ENCODE results near the gene TMEM129.

The TMEM129 gene

GRCh38 chr4:1741208-1741607 is 20.1 kb upstream of the TMEM129 start:
- H3K27me3 ChIP-seq (ENCODE audit: insufficient read depth, low read length, poor library complexity): no peaks in the 10 kb centered on the region
- H3K4me1 ChIP-seq (ENCODE audit: insufficient read depth, low read length): no peaks in the 10 kb centered on the region
- no peak overlapping the region for H3K9ac ChIP-seq (ENCODE audit: low read depth, low read length)
- peaks cover 40% of the 10 kb centered on the region for H4K20me1 ChIP-seq (ENCODE audit: insufficient read depth, low read length)
- no peak overlapping the region for H3K4me2 ChIP-seq (ENCODE audit: insufficient read depth, low read length)
- H3K79me2 ChIP-seq (ENCODE audit: insufficient read depth, low read length): peaks cover 7% of the 10 kb centered on the region; the same call in 1 of the 2 replicates
- H3K9me3 ChIP-seq (ENCODE audit: insufficient read depth, low read length, severe bottlenecking): peaks cover 21% of the 10 kb centered on the region
- TF ChIP-seq EZH2 (IDR thresholded peaks at IDR 0.05; ENCODE audit: borderline replicate concordance, low read depth, low read length, severe bottlenecking) (no peak), CTCF (IDR thresholded peaks at IDR 0.05; ENCODE audit: borderline replicate concordance, extremely low read depth, low read length, poor library complexity, severe bottlenecking) (no peak)
- DNase-seq (no peak), ATAC-seq (ENCODE audit: insufficient read depth, low read depth) (no peak)
- no peak overlapping the region for H3K4me3 ChIP-seq (ENCODE audit: low read depth in 1 of 2, low read length in 2 of 2)
- peaks cover 88% of the 10 kb centered on the region for H3K36me3 ChIP-seq (ENCODE audit: insufficient read depth, low read length)
- no peak overlapping the region for H3K27ac ChIP-seq (ENCODE audit: low read length)
- H2AFZ ChIP-seq (ENCODE audit: low read depth, low read length): no peak overlapping the region

- Histone ChIP-seq H3K36me3 (ENCODE audit: insufficient read depth, low read length) (peaks cover 93% of the 10 kb centered on the region), H3K27me3 (ENCODE audit: insufficient read depth, low read length, poor library complexity) (no peaks in the 10 kb centered on the region), H3K27ac (ENCODE audit: low read length) (no peak overlapping the region), H3K4me3 (ENCODE audit: low read depth in 1 of 2, low read length in 2 of 2) (no peak overlapping the region), H3K9me3 (ENCODE audit: insufficient read depth, low read length, severe bottlenecking) (peaks cover 23% of the 10 kb centered on the region), H3K79me2 (ENCODE audit: insufficient read depth, low read length) (peaks cover 12% of the 10 kb centered on the region; the same call in 1 of the 2 replicates), H2AFZ (ENCODE audit: low read depth, low read length) (no peak overlapping the region), H3K4me1 (ENCODE audit: insufficient read depth, low read length) (no peaks in the 10 kb centered on the region), H3K9ac (ENCODE audit: low read depth, low read length) (no peak overlapping the region), H4K20me1 (ENCODE audit: insufficient read depth, low read length) (peaks cover 35% of the 10 kb centered on the region), H3K4me2 (ENCODE audit: insufficient read depth, low read length) (no peak overlapping the region)
- no peak for DNase-seq
- ATAC-seq (ENCODE audit: insufficient read depth, low read depth): no peak
- TF ChIP-seq CTCF (IDR thresholded peaks at IDR 0.05; ENCODE audit: borderline replicate concordance, extremely low read depth, low read length, poor library complexity, severe bottlenecking) (no peak), EZH2 (IDR thresholded peaks at IDR 0.05; ENCODE audit: borderline replicate concordance, low read depth, low read length, severe bottlenecking) (no peak)
These were observed 19.0 kb upstream of the TMEM129 start for GRCh38 chr4:1740021-1740545.

GRCh38 chr4:1739358-1739757 is 18.2 kb upstream of the TMEM129 start:
- Histone ChIP-seq H3K9me3 (ENCODE audit: insufficient read depth, low read length, severe bottlenecking) (peaks cover 25% of the 10 kb centered on the region), H2AFZ (ENCODE audit: low read depth, low read length) (no peak overlapping the region), H3K27ac (ENCODE audit: low read length) (no peak overlapping the region), H3K4me1 (ENCODE audit: insufficient read depth, low read length) (no peaks in the 10 kb centered on the region), H3K27me3 (ENCODE audit: insufficient read depth, low read length, poor library complexity) (no peaks in the 10 kb centered on the region), H3K4me2 (ENCODE audit: insufficient read depth, low read length) (no peak overlapping the region), H3K36me3 (ENCODE audit: insufficient read depth, low read length) (peaks cover 94% of the 10 kb centered on the region), H3K9ac (ENCODE audit: low read depth, low read length) (no peak overlapping the region), H4K20me1 (ENCODE audit: insufficient read depth, low read length) (peaks cover 35% of the 10 kb centered on the region), H3K79me2 (ENCODE audit: insufficient read depth, low read length) (peaks cover 20% of the 10 kb centered on the region; the same call in 1 of the 2 replicates), H3K4me3 (ENCODE audit: low read depth in 1 of 2, low read length in 2 of 2) (no peak overlapping the region)
- ATAC-seq (ENCODE audit: insufficient read depth, low read depth) (0 out of 3 replicates have a peak, but pooled peaks have one; percentile 12), DNase-seq (no peak)
- TF ChIP-seq CTCF (IDR thresholded peaks at IDR 0.05; ENCODE audit: borderline replicate concordance, extremely low read depth, low read length, poor library complexity, severe bottlenecking) (no peak), EZH2 (IDR thresholded peaks at IDR 0.05; ENCODE audit: borderline replicate concordance, low read depth, low read length, severe bottlenecking) (no peak)
